OCI-M1 (cell line): ENCODE measurements around the gene ATP2A3.

Source experiments
- DNase-seq: peaks from one replicate; lab custom pipeline; 2025; lab: John Stamatoyannopoulos, UW

The ATP2A3 gene

GRCh38 chr17:3926860-3927627 lies 37.2 kb downstream of the ATP2A3 start:
- no peak for DNase-seq

GRCh38 chr17:3925684-3926485 lies 38.4 kb downstream of the ATP2A3 start:
- DNase-seq = no peak

GRCh38 chr17:3924512-3925350 lies 39.5 kb downstream of the ATP2A3 start:
- no peak for DNase-seq

GRCh38 chr17:3923466-3924190 lies 40.6 kb downstream of the ATP2A3 start:
- no peak for DNase-seq

- DNase-seq = no peak
Observed at GRCh38 chr17:3922765-3923164, 41.5 kb downstream of the ATP2A3 start.

- no peak for DNase-seq
Observed at GRCh38 chr17:3921502-3922319, 42.5 kb downstream of the ATP2A3 start.

GRCh38 chr17:3921006-3921405 lies 43.2 kb downstream of the ATP2A3 start:
- DNase-seq = no peak

GRCh38 chr17:3919123-3919624 lies 45.1 kb downstream of the ATP2A3 start:
- DNase-seq = no peak

GRCh38 chr17:3918372-3919122 lies 45.7 kb downstream of the ATP2A3 start:
- peak; percentile 31 for DNase-seq

GRCh38 chr17:3917391-3917931 lies 46.8 kb downstream of the ATP2A3 start:
- peak; percentile 70 for DNase-seq

- peak; percentile 61 for DNase-seq
Observed at GRCh38 chr17:3916825-3917224, 47.4 kb downstream of the ATP2A3 start.

- peak; percentile 91 for DNase-seq
Observed at GRCh38 chr17:3915995-3916696, 48.1 kb downstream of the ATP2A3 start, which contains the start of gene P2RX1. Gene P2RX1, minus strand, starts transcription at chr17:3916465. Its CDS starts 240 bp downstream, at chr17:3916225.

- peak; percentile 54 for DNase-seq
Observed at GRCh38 chr17:3915581-3915994, 48.6 kb downstream of the ATP2A3 start.

GRCh38 chr17:3914312-3914670 lies 49.9 kb downstream of the ATP2A3 start:
- DNase-seq = peak; percentile 34

- DNase-seq = peak; percentile 90
Observed at GRCh38 chr17:3913531-3914311, 50.5 kb downstream of the ATP2A3 start.

GRCh38 chr17:3912827-3913226 lies 51.4 kb downstream of the ATP2A3 start:
- no peak for DNase-seq

- no peak for DNase-seq
Observed at GRCh38 chr17:3911271-3912053, 52.8 kb downstream of the ATP2A3 start.
